CD14-positive monocyte (primary cell): ENCODE measurements around the gene CD300A. TPM values are rescaled to one million over a fixed set of nuclear protein-coding genes. Genes with fewer than 3 reads are reported as not detected.

Experiments used
- DNase-seq, 3 donors: peaks; one replicate each; pipeline ENCODE4 v3.0.0-alpha.2; 2011 to 2022
- H2AFZ ChIP-seq: 2 replicates; pipeline ENCODE4 v1.6.0; 2012; ENCODE audit warnings: mild to moderate bottlenecking, low read depth, low read length, inconsistent platforms; ENCODE audit not compliant: insufficient read depth, poor library complexity, severe bottlenecking
- H3K27ac ChIP-seq, 2 donors: 1 replicate in 1 of 2; 2 replicates in 1 of 2; pipeline ENCODE4 v1.5.1; 2012 to 2013; ENCODE audit warnings: low read length in 2 of 2, control low read depth in 1 of 2, inconsistent platforms in 1 of 2, low read depth in 1 of 2, mild to moderate bottlenecking in 1 of 2
- H3K27me3 ChIP-seq, 2 donors: one replicate each; pipeline versions ENCODE4 v1.6.0 to v1.6.1; 2011 to 2013; ENCODE audit warnings: low read length in 2 of 2; ENCODE audit not compliant: control insufficient read depth in 2 of 2, insufficient read depth in 2 of 2
- H3K36me3 ChIP-seq, 2 donors: replicated peaks in 1 of 2; 1 replicate in 1 of 2; 2 replicates in 1 of 2; pipeline versions ENCODE4 v1.5.1 to v1.6.1; 2012 to 2013; ENCODE audit warnings: low read length in 2 of 2, control low read depth in 1 of 2, inconsistent platforms in 1 of 2, mild to moderate bottlenecking in 1 of 2; ENCODE audit not compliant: insufficient read depth in 2 of 2, control insufficient read depth in 1 of 2
- H3K4me1 ChIP-seq, 2 donors: 1 replicate in 1 of 2; 2 replicates in 1 of 2; pipeline versions ENCODE4 v1.5.1 to v1.6.1; 2012 to 2013; ENCODE audit warnings: low read length in 2 of 2, control low read depth in 1 of 2, inconsistent platforms in 1 of 2, mild to moderate bottlenecking in 1 of 2, moderate library complexity in 1 of 2; ENCODE audit not compliant: insufficient read depth in 2 of 2, control insufficient read depth in 1 of 2
- H3K4me2 ChIP-seq: replicated peaks from 2 replicates; pipeline ENCODE3; 2012; ENCODE audit warnings: low read length, moderate library complexity, mild to moderate bottlenecking; ENCODE audit not compliant: poor library complexity, severe bottlenecking; ENCODE audit errors: extremely low read depth
- H3K4me3 ChIP-seq, 3 experiments: fragments of 200-600 bp in 1 of 3; sonication (generic) in 1 of 3; replicated peaks in 1 of 3; 1 replicate in 2 of 3; 2 replicates in 1 of 3; pipeline ENCODE4 v1.5.1; 2011 to 2013; ENCODE audit warnings: low read length in 3 of 3, mild to moderate bottlenecking in 3 of 3, control low read depth in 2 of 3, low read depth in 2 of 3, inconsistent platforms in 1 of 3, moderate library complexity in 1 of 3
- H3K79me2 ChIP-seq: 2 replicates; pipeline ENCODE4 v1.6.0; 2012; ENCODE audit warnings: mild to moderate bottlenecking, control low read depth, inconsistent platforms, low read length, moderate library complexity; ENCODE audit not compliant: insufficient read depth
- H3K9ac ChIP-seq: 2 replicates; pipeline ENCODE4 v1.6.0; 2017; ENCODE audit warnings: low read length, mild to moderate bottlenecking; ENCODE audit not compliant: insufficient read depth, poor library complexity, severe bottlenecking
- H3K9me3 ChIP-seq, 2 donors: replicated peaks in 1 of 2; 1 replicate in 1 of 2; 2 replicates in 1 of 2; pipeline versions ENCODE4 v1.5.1 to v1.6.1; 2012 to 2013; ENCODE audit warnings: low read length in 2 of 2, control low read depth in 1 of 2; ENCODE audit not compliant: control insufficient read depth in 1 of 2, insufficient read depth in 1 of 2
- H4K20me1 ChIP-seq: 2 replicates; pipeline ENCODE4 v1.6.0; 2012; ENCODE audit warnings: mild to moderate bottlenecking, low read length, control low read depth, moderate library complexity; ENCODE audit not compliant: insufficient read depth
- H3K27ac Mint-ChIP-seq, 7 donors: one replicate each; pipeline ENCODE4 v1.8.0; 2020; ENCODE audit warnings: mild to moderate bottlenecking in 7 of 7, mixed read lengths in 7 of 7, moderate library complexity in 6 of 7, inconsistent platforms in 2 of 7
- H3K27me3 Mint-ChIP-seq, 3 donors: one replicate each; pipeline ENCODE4 v1.8.0; 2021 to 2022; ENCODE audit warnings: low read depth in 3 of 3, mild to moderate bottlenecking in 3 of 3, mixed read lengths in 3 of 3, moderate library complexity in 3 of 3, inconsistent platforms in 1 of 3
- H3K36me3 Mint-ChIP-seq, 2 donors: one replicate each; pipeline ENCODE4 v1.8.0; 2020; ENCODE audit warnings: mixed read lengths in 2 of 2, inconsistent platforms in 1 of 2, mild to moderate bottlenecking in 1 of 2
- H3K4me1 Mint-ChIP-seq: one replicate; pipeline ENCODE4 v1.8.0; 2020; ENCODE audit warnings: mild to moderate bottlenecking, mixed read lengths
- H3K4me3 Mint-ChIP-seq, 2 donors: one replicate each; pipeline ENCODE4 v1.8.0; 2020; ENCODE audit warnings: mild to moderate bottlenecking in 2 of 2, mixed read lengths in 2 of 2, moderate library complexity in 1 of 2
- H3K9me3 Mint-ChIP-seq, 7 donors: one replicate each; pipeline ENCODE4 v1.8.0; 2020 to 2022; ENCODE audit warnings: mixed read lengths in 7 of 7, mild to moderate bottlenecking in 6 of 7, moderate library complexity in 6 of 7, inconsistent platforms in 2 of 7
- WGBS: methylation state at CpG from one replicate; pipeline ENCODE4 v1.1.5; 2013; ENCODE audit warnings: missing lambda C conversion rate; ENCODE audit not compliant: insufficient coverage; 5-methylcytosine and 5-hydroxymethylcytosine counted together
- intact Hi-C, 2 donors: fragments of 100-400 bp; cut with micrococcal nuclease; formaldehyde crosslinking; loops; one replicate each; pipeline versions ENCODE4 v1.15.0 to v1.15.1; 2023
- polyA plus RNA-seq, 3 donors: library from polyadenylated mRNA; depleted of rRNA in 1 of 3; unstranded in 2 of 3; stranded (reverse) in 1 of 3; fragments of 300-500 nt in 2 of 3; fragments of >200 nt in 1 of 3; fragmentation: Illumina TruSeq in 2 of 3; gene quantifications; 1 replicate in 2 of 3; 2 replicates in 1 of 3; pipeline ENCODE4 v1.2.3, GENCODE V29; 2012 to 2021
- TF ChIP-seq, protein P1 (sequence below): fragments of 200-600 bp; IDR thresholded peaks from one replicate; pipeline ENCODE4 v1.8.0; 2022; ENCODE audit warnings: antibody characterized with exemption, mild to moderate bottlenecking

Gene CD300A
- polyA plus RNA-seq, 3 donors, result 173 to 222 (median 212) TPM

DNA sequence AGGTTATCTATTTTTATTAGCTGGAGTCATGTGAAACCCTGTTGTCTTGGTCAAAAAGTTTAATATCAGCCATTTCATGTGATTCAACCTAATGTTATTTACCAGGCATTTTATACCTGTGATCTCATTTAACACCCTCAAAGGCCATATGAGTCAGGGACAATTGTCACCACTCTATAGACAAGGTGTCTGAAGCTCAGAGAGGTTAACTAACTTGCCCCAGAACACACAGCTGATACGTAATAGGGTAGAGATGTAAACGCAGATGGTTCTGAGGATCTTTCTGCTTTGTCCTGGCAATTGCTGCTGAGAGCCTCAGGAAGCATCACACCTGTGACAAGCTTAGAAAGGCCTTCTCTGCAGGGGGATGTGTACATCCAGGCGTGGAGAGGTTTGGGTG, 4.9 kb downstream of the CD300A start:
- no peaks in the 10 kb centered on the region for H3K27me3 ChIP-seq
- peaks cover 26 to 41% of the 10 kb centered on the region in 2 donors for H3K4me1 ChIP-seq
- H3K4me1 Mint-ChIP-seq, result peaks cover 35% of the 10 kb centered on the region
- H2AFZ ChIP-seq, result no peak overlapping the region
- no peak overlapping the region for H3K4me2 ChIP-seq
- peaks cover 11 to 21% (median 13%) of the 10 kb centered on the region in 7 donors for H3K9me3 Mint-ChIP-seq
- no peak overlapping the region for H3K4me3 ChIP-seq
- TF ChIP-seq, protein P1, sequence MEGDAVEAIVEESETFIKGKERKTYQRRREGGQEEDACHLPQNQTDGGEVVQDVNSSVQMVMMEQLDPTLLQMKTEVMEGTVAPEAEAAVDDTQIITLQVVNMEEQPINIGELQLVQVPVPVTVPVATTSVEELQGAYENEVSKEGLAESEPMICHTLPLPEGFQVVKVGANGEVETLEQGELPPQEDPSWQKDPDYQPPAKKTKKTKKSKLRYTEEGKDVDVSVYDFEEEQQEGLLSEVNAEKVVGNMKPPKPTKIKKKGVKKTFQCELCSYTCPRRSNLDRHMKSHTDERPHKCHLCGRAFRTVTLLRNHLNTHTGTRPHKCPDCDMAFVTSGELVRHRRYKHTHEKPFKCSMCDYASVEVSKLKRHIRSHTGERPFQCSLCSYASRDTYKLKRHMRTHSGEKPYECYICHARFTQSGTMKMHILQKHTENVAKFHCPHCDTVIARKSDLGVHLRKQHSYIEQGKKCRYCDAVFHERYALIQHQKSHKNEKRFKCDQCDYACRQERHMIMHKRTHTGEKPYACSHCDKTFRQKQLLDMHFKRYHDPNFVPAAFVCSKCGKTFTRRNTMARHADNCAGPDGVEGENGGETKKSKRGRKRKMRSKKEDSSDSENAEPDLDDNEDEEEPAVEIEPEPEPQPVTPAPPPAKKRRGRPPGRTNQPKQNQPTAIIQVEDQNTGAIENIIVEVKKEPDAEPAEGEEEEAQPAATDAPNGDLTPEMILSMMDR, result no peak
- no peak for DNase-seq
- peak overlapping the region in 1 of 7 donors; percentile 63 for H3K27ac Mint-ChIP-seq
- no peaks in the 10 kb centered on the region for H3K27me3 Mint-ChIP-seq
- H3K9me3 ChIP-seq, result peaks cover 10 to 11% of the 10 kb centered on the region in 2 donors
- intact Hi-C loops, result no loop called here
- peaks cover 91% of the 10 kb centered on the region for H3K79me2 ChIP-seq
- no peak overlapping the region for H3K27ac ChIP-seq
- no peak overlapping the region for H3K9ac ChIP-seq
- H3K36me3 ChIP-seq, result peaks cover 57 to 69% of the 10 kb centered on the region in 2 donors
- WGBS, result 94% methylated on average over 2 of the region's 3 CpGs
- H4K20me1 ChIP-seq, result peaks cover 84% of the 10 kb centered on the region
- H3K36me3 Mint-ChIP-seq, result peaks cover 69 to 71% of the 10 kb centered on the region in 2 donors
- no peak overlapping the region for H3K4me3 Mint-ChIP-seq

DNA sequence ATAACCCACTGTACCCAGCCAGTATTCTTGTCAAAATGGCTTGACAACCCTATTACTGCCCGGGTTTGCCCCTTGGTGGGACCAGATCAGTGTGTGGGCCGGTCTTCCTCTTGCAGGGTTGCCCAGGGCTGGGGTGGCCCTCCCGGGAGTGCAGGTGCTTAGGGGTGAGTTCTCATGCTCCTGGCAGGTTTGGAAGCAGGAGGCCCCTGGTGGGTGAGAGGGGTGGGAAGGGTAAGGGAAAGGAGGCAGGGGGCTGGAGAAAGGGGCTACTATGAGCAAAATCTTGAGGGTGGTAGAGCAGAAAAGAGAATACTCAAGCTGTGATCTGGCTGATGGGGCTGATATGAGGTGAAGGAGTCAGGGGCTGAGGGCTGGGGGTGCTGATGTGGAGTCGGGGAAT, 6.5 kb downstream of the CD300A start:
- Mint-ChIP-seq H3K36me3 (peaks cover 77 to 85% of the 10 kb centered on the region in 2 donors), H3K27ac (peak overlapping the region in 1 of 7 donors; percentile 42), H3K9me3 (peaks cover 11 to 21% (median 13%) of the 10 kb centered on the region in 7 donors), H3K27me3 (peaks cover 0 to 2% (median 0%) of the 10 kb centered on the region in 3 donors), H3K4me3 (no peak overlapping the region), H3K4me1 (peaks cover 44% of the 10 kb centered on the region)
- Histone ChIP-seq H3K27me3 (no peaks in the 10 kb centered on the region), H3K27ac (no peak overlapping the region), H3K4me1 (peaks cover 41 to 51% of the 10 kb centered on the region in 2 donors), H3K9ac (no peak overlapping the region), H3K4me2 (no peak overlapping the region), H3K9me3 (peaks cover 10 to 11% of the 10 kb centered on the region in 2 donors), H4K20me1 (peaks cover 99% of the 10 kb centered on the region), H3K79me2 (peaks cover 81% of the 10 kb centered on the region), H3K4me3 (no peak overlapping the region), H3K36me3 (peaks cover 70 to 83% of the 10 kb centered on the region in 2 donors), H2AFZ (no peak overlapping the region)
- intact Hi-C loops, result no loop called here
- DNase-seq, result no peak
- TF ChIP-seq, protein P1, result no peak
- 100% methylated on average over 3 of the region's 4 CpGs for WGBS
